ENCODE data around the gene EFNB2.

The EFNB2 gene

GRCh38 chr13:106503272-106503671 is 32.2 kb downstream of the EFNB2 start:
- H3K4me3 ChIP-seq (ENCODE audit: control insufficient read depth, low read depth, low read length), result no peak overlapping the region
- no peak for DNase-seq (ENCODE audit: low read depth)
- TF ChIP-seq CTCF (IDR thresholded peaks at IDR 0.05; ENCODE audit: control insufficient read depth, insufficient read depth, low read depth, low read length, missing control alignments), result no peak

- H3K4me3 ChIP-seq (ENCODE audit: control insufficient read depth, low read depth, low read length), result no peak overlapping the region
- TF ChIP-seq CTCF (IDR thresholded peaks at IDR 0.05; ENCODE audit: control insufficient read depth, insufficient read depth, low read depth, low read length, missing control alignments), result no peak
- DNase-seq (ENCODE audit: low read depth), result no peak
Measured at GRCh38 chr13:106500445-106500844, 35.0 kb downstream of the EFNB2 start.

- no peak for TF ChIP-seq CTCF (IDR thresholded peaks at IDR 0.05; ENCODE audit: control insufficient read depth, insufficient read depth, low read depth, low read length, missing control alignments)
- no peak for DNase-seq (ENCODE audit: low read depth)
- H3K4me3 ChIP-seq (ENCODE audit: control insufficient read depth, low read depth, low read length), result no peak overlapping the region
Measured at GRCh38 chr13:106499896-106500295, 35.6 kb downstream of the EFNB2 start.

GRCh38 chr13:106499113-106499512 is 36.3 kb downstream of the EFNB2 start:
- no peak overlapping the region for H3K4me3 ChIP-seq (ENCODE audit: control insufficient read depth, low read depth, low read length)
- no peak for DNase-seq (ENCODE audit: low read depth)
- TF ChIP-seq CTCF (IDR thresholded peaks at IDR 0.05; ENCODE audit: control insufficient read depth, insufficient read depth, low read depth, low read length, missing control alignments), result no peak

- no peak for TF ChIP-seq CTCF (IDR thresholded peaks at IDR 0.05; ENCODE audit: control insufficient read depth, insufficient read depth, low read depth, low read length, missing control alignments)
- H3K4me3 ChIP-seq (ENCODE audit: control insufficient read depth, low read depth, low read length), result no peak overlapping the region
- no peak for DNase-seq (ENCODE audit: low read depth)
Measured at GRCh38 chr13:106498571-106498970, 36.9 kb downstream of the EFNB2 start.

DNA sequence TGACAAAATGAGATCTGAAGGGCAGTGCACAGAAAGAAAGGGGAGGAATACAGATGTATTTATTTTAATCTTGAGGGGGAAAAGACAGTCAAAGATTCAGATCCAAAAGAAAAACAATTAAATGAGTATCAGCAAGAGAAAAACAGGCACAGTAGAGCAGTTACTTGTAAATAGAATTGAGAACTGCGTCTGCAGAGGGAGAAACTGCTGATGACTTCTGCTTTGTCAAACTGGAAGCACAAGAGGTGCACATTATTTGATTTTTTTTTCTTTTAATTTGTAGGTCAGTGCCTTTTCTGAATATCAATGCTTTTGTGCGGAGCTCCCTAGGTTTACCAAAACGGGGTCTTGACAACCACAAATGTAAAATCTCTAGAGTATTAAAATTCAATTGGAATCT is 37.3 kb downstream of the EFNB2 start:
- no peak overlapping the region for H3K4me3 ChIP-seq (ENCODE audit: control insufficient read depth, low read depth, low read length)
- no peak for TF ChIP-seq CTCF (IDR thresholded peaks at IDR 0.05; ENCODE audit: control insufficient read depth, insufficient read depth, low read depth, low read length, missing control alignments)
- DNase-seq (ENCODE audit: low read depth), result no peak

DNA sequence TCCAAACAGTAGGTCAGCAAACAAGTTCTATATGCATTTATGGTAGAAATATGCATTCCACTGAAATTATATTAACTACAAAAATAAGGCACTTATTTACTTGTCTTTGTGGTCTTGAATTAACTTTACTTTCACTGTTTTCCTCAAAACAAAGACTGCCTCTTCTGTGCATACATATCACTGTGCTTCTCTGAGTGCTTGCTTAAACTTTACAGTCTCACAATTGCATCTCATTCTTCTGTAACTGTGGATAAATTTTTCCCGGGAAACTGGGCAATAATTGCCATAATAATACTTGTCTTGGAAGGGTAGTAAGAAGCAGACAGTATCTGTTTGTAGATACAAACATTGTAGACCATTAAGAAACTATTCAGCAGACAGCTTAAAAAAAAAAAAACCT is 38.4 kb downstream of the EFNB2 start:
- no peak for TF ChIP-seq CTCF (IDR thresholded peaks at IDR 0.05; ENCODE audit: control insufficient read depth, insufficient read depth, low read depth, low read length, missing control alignments)
- no peak overlapping the region for H3K4me3 ChIP-seq (ENCODE audit: control insufficient read depth, low read depth, low read length)
- no peak for DNase-seq (ENCODE audit: low read depth)
